IMR-90 (cell line): ENCODE data around the gene SLC38A8. TPM values are rescaled to one million over a fixed set of nuclear protein-coding genes. Genes with fewer than 3 reads are reported as not detected.

ENCODE experiments used
- ATAC-seq: fragments of 200-7000 bp; cut with Tn5 transposase; 2 replicates; pipeline ENCODE4 v1.9.1; 2020; ENCODE audit warnings: low read depth, mild to moderate bottlenecking, moderate library complexity
- BruUV-seq: library from RNA; stranded (reverse); fragments of 400-500 nt; replicated peaks from 2 replicates; lab custom pipeline; 2021; lab: Mats Ljungman, UMichigan
- CTCF ChIA-PET: fragments of 300-600 bp; formaldehyde crosslinking; extraction: SDS; loops from one replicate; lab custom pipeline; 2021; ENCODE audit warnings: antibody characterized with exemption; lab: Yijun Ruan, JAX
- POLR2A ChIA-PET: fragments of 300-600 bp; sonication (Branson Sonifier 250); formaldehyde crosslinking; loops from one replicate; lab custom pipeline; 2022; ENCODE audit warnings: antibody characterized with exemption; ENCODE audit not compliant: unreplicated experiment; lab: Charles Lee
- DNase-seq: peaks from one replicate; pipeline ENCODE4 v3.0.0; 2013
- H2AFZ ChIP-seq: replicated peaks from 2 replicates; pipeline ENCODE3; 2013; ENCODE audit warnings: low read length, mild to moderate bottlenecking; ENCODE audit not compliant: poor library complexity
- H2AK5ac ChIP-seq: 2 replicates; pipeline ENCODE4 v1.6.1; 2013; ENCODE audit warnings: low read depth, low read length, inconsistent platforms
- H2AK9ac ChIP-seq: replicated peaks from 2 replicates; pipeline ENCODE3; 2013; ENCODE audit warnings: mild to moderate bottlenecking, low read depth, low read length, moderate library complexity; ENCODE audit not compliant: poor library complexity
- H2BK120ac ChIP-seq: 2 replicates; pipeline ENCODE4 v1.6.1; 2013; ENCODE audit warnings: low read depth, low read length, inconsistent platforms
- H2BK15ac ChIP-seq: 3 replicates; pipeline ENCODE4 v1.6.1; 2013; ENCODE audit warnings: low read depth, low read length, inconsistent platforms
- H2BK20ac ChIP-seq: 2 replicates; pipeline ENCODE4 v1.6.1; 2013; ENCODE audit warnings: low read depth, mild to moderate bottlenecking, inconsistent platforms, low read length, moderate library complexity
- H2BK5ac ChIP-seq: 2 replicates; pipeline ENCODE4 v1.6.1; 2013; ENCODE audit warnings: mild to moderate bottlenecking, low read depth, low read length, inconsistent platforms; ENCODE audit not compliant: poor library complexity, severe bottlenecking
- H3K14ac ChIP-seq: replicated peaks from 2 replicates; pipeline ENCODE4 v1.6.1; 2013; ENCODE audit warnings: low read depth, low read length, inconsistent platforms
- H3K18ac ChIP-seq: 2 replicates; pipeline ENCODE4 v1.6.1; 2013; ENCODE audit warnings: low read depth, low read length, control low read depth
- H3K23ac ChIP-seq: 2 replicates; pipeline ENCODE4 v1.6.1; 2013; ENCODE audit warnings: low read depth, low read length, inconsistent platforms
- H3K27ac ChIP-seq: 2 replicates; pipeline ENCODE4 v1.5.1; 2013; ENCODE audit warnings: mild to moderate bottlenecking, control low read depth, low read length; ENCODE audit not compliant: insufficient read depth
- H3K27me3 ChIP-seq: 2 replicates; pipeline ENCODE4 v1.6.1; 2013; ENCODE audit warnings: low read length; ENCODE audit not compliant: control insufficient read depth, insufficient read depth
- H3K36me3 ChIP-seq: 2 replicates; pipeline ENCODE4 v1.6.1; 2013; ENCODE audit warnings: low read length, mixed read lengths; ENCODE audit not compliant: control insufficient read depth, insufficient read depth
- H3K4ac ChIP-seq: 2 replicates; pipeline ENCODE4 v1.6.1; 2013; ENCODE audit warnings: low read depth, low read length, inconsistent platforms
- H3K4me1 ChIP-seq: 2 replicates; pipeline ENCODE4 v1.6.1; 2013; ENCODE audit warnings: low read length, mixed read lengths; ENCODE audit not compliant: control insufficient read depth, insufficient read depth
- H3K4me2 ChIP-seq: 2 replicates; pipeline ENCODE4 v1.6.1; 2013; ENCODE audit warnings: low read depth, mild to moderate bottlenecking, control low read depth, low read length, moderate library complexity
- H3K4me3 ChIP-seq: 2 replicates; pipeline ENCODE4 v1.5.1; 2013; ENCODE audit warnings: low read depth, mild to moderate bottlenecking, control low read depth, low read length, moderate library complexity; ENCODE audit not compliant: insufficient read depth
- H3K56ac ChIP-seq: 2 replicates; pipeline ENCODE4 v1.6.1; 2013; ENCODE audit warnings: low read length, inconsistent platforms; ENCODE audit not compliant: insufficient read depth; ENCODE audit errors: extremely low read depth
- H3K79me1 ChIP-seq, 2 experiments: 2 replicates each; pipeline ENCODE4 v1.6.1; 2013; ENCODE audit warnings: low read length in 2 of 2, inconsistent platforms in 1 of 2, low read depth in 1 of 2
- H3K9ac ChIP-seq: 2 replicates; pipeline ENCODE4 v1.6.1; 2013; ENCODE audit warnings: low read depth, low read length, control low read depth
- H3K9me1 ChIP-seq: 2 replicates; pipeline ENCODE4 v1.6.1; 2013; ENCODE audit warnings: low read length, inconsistent platforms; ENCODE audit not compliant: insufficient read depth
- H3K9me3 ChIP-seq: 2 replicates; pipeline ENCODE4 v1.6.1; 2013; ENCODE audit warnings: low read length; ENCODE audit not compliant: control insufficient read depth, insufficient read depth
- H4K20me1 ChIP-seq: 2 replicates; pipeline ENCODE4 v1.6.1; 2013; ENCODE audit warnings: low read length, inconsistent platforms; ENCODE audit not compliant: insufficient read depth
- H4K5ac ChIP-seq: 2 replicates; pipeline ENCODE4 v1.6.1; 2013; ENCODE audit warnings: mild to moderate bottlenecking, low read depth, low read length, control low read depth
- H4K8ac ChIP-seq, 2 experiments: 2 replicates each; pipeline ENCODE4 v1.6.1; 2013; ENCODE audit warnings: low read depth in 2 of 2, low read length in 2 of 2, control low read depth in 1 of 2, inconsistent platforms in 1 of 2
- H4K91ac ChIP-seq: 2 replicates; pipeline ENCODE4 v1.6.1; 2013; ENCODE audit warnings: low read depth, low read length, inconsistent platforms; ENCODE audit not compliant: insufficient read depth
- BHLHE40 ChIP-seq: fragments of 150-350 bp; IDR thresholded peaks from 2 replicates; pipeline ENCODE4 v1.6.1; 2016; ENCODE audit warnings: mild to moderate bottlenecking, low read depth, low read length
- CEBPB ChIP-seq: IDR thresholded peaks from 2 replicates; pipeline ENCODE4 v1.6.1; 2012; ENCODE audit warnings: low read depth, low read length, improper control_type of control experiment
- CHD1 ChIP-seq: IDR thresholded peaks from 2 replicates; pipeline ENCODE4 v1.6.1; 2012; ENCODE audit warnings: low read depth, low read length, improper control_type of control experiment
- FOS ChIP-seq: fragments of 150-350 bp; IDR thresholded peaks from 2 replicates; pipeline ENCODE4 v1.6.1; 2016; ENCODE audit warnings: low read depth, low read length
- MAFK ChIP-seq: IDR thresholded peaks from 2 replicates; pipeline ENCODE4 v1.6.1; 2012; ENCODE audit warnings: low read depth, low read length, improper control_type of control experiment
- MAZ ChIP-seq: IDR thresholded peaks from 2 replicates; pipeline ENCODE4 v1.6.1; 2012; ENCODE audit warnings: low read depth, mild to moderate bottlenecking, low read length, improper control_type of control experiment, moderate library complexity, borderline replicate concordance
- MXI1 ChIP-seq: IDR thresholded peaks from 2 replicates; pipeline ENCODE4 v1.6.1; 2012; ENCODE audit warnings: low read depth, mild to moderate bottlenecking, low read length, moderate library complexity, borderline replicate concordance
- NFE2L2 ChIP-seq: fragments of 150-350 bp; IDR thresholded peaks from 2 replicates; pipeline ENCODE4 v1.6.1; 2016; ENCODE audit warnings: low read depth, mild to moderate bottlenecking, low read length
- POLR2A ChIP-seq: IDR thresholded peaks from 2 replicates; pipeline ENCODE4 v1.6.1; 2012; ENCODE audit warnings: mild to moderate bottlenecking, low read depth, low read length
- RAD21 ChIP-seq: IDR thresholded peaks from 2 replicates; pipeline ENCODE4 v1.6.1; 2012; ENCODE audit warnings: low read length, improper control_type of control experiment
- RCOR1 ChIP-seq: IDR thresholded peaks from 2 replicates; pipeline ENCODE4 v1.6.1; 2012; ENCODE audit warnings: mild to moderate bottlenecking, low read length, improper control_type of control experiment; ENCODE audit not compliant: insufficient replicate concordance
- RFX5 ChIP-seq: IDR thresholded peaks from 2 replicates; pipeline ENCODE4 v1.8.0; 2012; ENCODE audit warnings: low read depth, mild to moderate bottlenecking, low read length, moderate library complexity
- SMC3 ChIP-seq: fragments of 150-350 bp; IDR thresholded peaks from 2 replicates; pipeline ENCODE4 v1.6.1; 2016; ENCODE audit warnings: low read depth, mild to moderate bottlenecking, antibody characterized with exemption, low read length, moderate library complexity
- WGBS, 2 experiments: methylation state at CpG; one replicate each; pipeline versions ENCODE4 v1.1.5 to v1.1.7; 2013; ENCODE audit warnings: missing lambda C conversion rate in 2 of 2; ENCODE audit not compliant: insufficient read length in 1 of 2; ENCODE audit errors: extremely low coverage in 2 of 2; 5-methylcytosine and 5-hydroxymethylcytosine counted together
- dilution Hi-C: fragments of 300-500 bp; cut with HindIII; formaldehyde crosslinking; loops from one replicate; pipeline ENCODE4 v1.14.3; 2018; ENCODE audit warnings: low sequenced_read_pairs; ENCODE audit not compliant: unreplicated experiment
- in situ Hi-C: fragments of 300-500 bp; cut with MboI; formaldehyde crosslinking; loops from 3 replicates; pipeline ENCODE4 v1.14.3; 2019; ENCODE audit warnings: low sequenced_read_pairs, inconsistent platforms, mixed read lengths
- intact Hi-C: fragments of 100-400 bp; cut with micrococcal nuclease; formaldehyde crosslinking; loops from 2 replicates; pipeline ENCODE4 v1.10.0; 2022
- polyA plus RNA-seq, 3 experiments: library from polyadenylated mRNA; depleted of rRNA; stranded (reverse); fragments of >200 nt; gene quantifications; 2 replicates each; pipeline ENCODE4 v1.2.3, GENCODE V29; 2012; ENCODE audit warnings: low replicate concordance in 1 of 3
- total RNA-seq: library from RNA; depleted of rRNA; stranded (reverse); fragments of >200 nt; gene quantifications from 2 replicates; pipeline ENCODE4 v1.2.3, GENCODE V29; 2012
- TF ChIP-seq, protein P1 (sequence below): fragments of 150-350 bp; IDR thresholded peaks from 2 replicates; pipeline ENCODE4 v1.6.1; 2017; ENCODE audit warnings: mild to moderate bottlenecking, antibody characterized with exemption, low read length, low read depth
- TF ChIP-seq, protein P2 (sequence below): conservative IDR thresholded peaks from 2 replicates; pipeline ENCODE4 v1.5.1; 2012; ENCODE audit warnings: mild to moderate bottlenecking, low read depth, low read length, improper control_type of control experiment
- TF ChIP-seq, protein P3 (sequence below): fragments of 150-350 bp; IDR thresholded peaks from 2 replicates; pipeline ENCODE4 v1.6.1; 2016; ENCODE audit warnings: low read depth, mild to moderate bottlenecking, low read length, moderate library complexity, borderline replicate concordance

Gene SLC38A8
- total and polyA plus RNA-seq, 2 of the 4 experiments (the other 2 are of a cell fraction): not detected

DNA sequence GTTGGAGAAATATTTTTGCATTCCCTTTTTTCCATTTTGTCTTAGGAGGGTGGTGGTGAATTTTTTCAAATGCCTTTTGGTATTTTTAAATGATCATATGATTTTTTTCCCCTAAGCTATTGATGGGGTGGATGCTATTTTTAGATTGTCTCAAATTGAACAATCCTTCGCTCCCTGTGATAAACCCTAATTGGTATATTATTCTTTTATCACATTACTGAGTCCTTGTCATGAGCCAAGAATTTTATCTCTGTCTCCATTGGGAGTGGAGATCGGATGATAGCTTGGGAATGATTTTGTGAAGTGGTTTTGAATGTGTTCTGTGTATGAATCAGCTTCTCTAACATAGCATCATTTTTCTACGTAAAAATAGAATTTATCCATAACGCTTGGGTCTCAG lies 59.1 kb downstream of the SLC38A8 start:
- no peak overlapping the region for H3K4me2 ChIP-seq
- no peak overlapping the region for H3K4ac ChIP-seq
- H3K79me1 ChIP-seq: no peaks in the 10 kb centered on the region
- in situ Hi-C loops: no loop called here
- no CpG with 5 or more reads among the region's 4 CpGs for WGBS, 2 experiments
- no peak for ATAC-seq
- DNase-seq: no peak
- H4K20me1 ChIP-seq: no peaks in the 10 kb centered on the region
- no peak overlapping the region for H2AK5ac ChIP-seq
- ChIA-PET CTCF (interaction anchor here (0.6 to 0.8 kb wide), 2 partner anchors 13 to 31 kb away, joined by 3 read pairs; no protein-coding TSS in a partner anchor), POLR2A (no interaction called here)
- no peak overlapping the region for H2BK5ac ChIP-seq
- H3K23ac ChIP-seq: no peak overlapping the region
- H3K56ac ChIP-seq: no peak overlapping the region
- no peak overlapping the region for H4K5ac ChIP-seq
- no peak overlapping the region for H3K9ac ChIP-seq
- H2BK15ac ChIP-seq: no peak overlapping the region
- no peak overlapping the region for H3K27ac ChIP-seq
- intact Hi-C loops: no loop called here
- no peaks in the 10 kb centered on the region for H3K36me3 ChIP-seq
- TF ChIP-seq FOS (no peak), RFX5 (no peak), SMC3 (no peak), MAFK (no peak), BHLHE40 (no peak), POLR2A (no peak), RAD21 (no peak), RCOR1 (no peak), CHD1 (no peak), MAZ (no peak), MXI1 (no peak), NFE2L2 (no peak), CEBPB (no peak)
- TF ChIP-seq, protein P1, sequence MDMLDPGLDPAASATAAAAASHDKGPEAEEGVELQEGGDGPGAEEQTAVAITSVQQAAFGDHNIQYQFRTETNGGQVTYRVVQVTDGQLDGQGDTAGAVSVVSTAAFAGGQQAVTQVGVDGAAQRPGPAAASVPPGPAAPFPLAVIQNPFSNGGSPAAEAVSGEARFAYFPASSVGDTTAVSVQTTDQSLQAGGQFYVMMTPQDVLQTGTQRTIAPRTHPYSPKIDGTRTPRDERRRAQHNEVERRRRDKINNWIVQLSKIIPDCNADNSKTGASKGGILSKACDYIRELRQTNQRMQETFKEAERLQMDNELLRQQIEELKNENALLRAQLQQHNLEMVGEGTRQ: no peak
- TF ChIP-seq, protein P2, sequence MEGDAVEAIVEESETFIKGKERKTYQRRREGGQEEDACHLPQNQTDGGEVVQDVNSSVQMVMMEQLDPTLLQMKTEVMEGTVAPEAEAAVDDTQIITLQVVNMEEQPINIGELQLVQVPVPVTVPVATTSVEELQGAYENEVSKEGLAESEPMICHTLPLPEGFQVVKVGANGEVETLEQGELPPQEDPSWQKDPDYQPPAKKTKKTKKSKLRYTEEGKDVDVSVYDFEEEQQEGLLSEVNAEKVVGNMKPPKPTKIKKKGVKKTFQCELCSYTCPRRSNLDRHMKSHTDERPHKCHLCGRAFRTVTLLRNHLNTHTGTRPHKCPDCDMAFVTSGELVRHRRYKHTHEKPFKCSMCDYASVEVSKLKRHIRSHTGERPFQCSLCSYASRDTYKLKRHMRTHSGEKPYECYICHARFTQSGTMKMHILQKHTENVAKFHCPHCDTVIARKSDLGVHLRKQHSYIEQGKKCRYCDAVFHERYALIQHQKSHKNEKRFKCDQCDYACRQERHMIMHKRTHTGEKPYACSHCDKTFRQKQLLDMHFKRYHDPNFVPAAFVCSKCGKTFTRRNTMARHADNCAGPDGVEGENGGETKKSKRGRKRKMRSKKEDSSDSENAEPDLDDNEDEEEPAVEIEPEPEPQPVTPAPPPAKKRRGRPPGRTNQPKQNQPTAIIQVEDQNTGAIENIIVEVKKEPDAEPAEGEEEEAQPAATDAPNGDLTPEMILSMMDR: no peak
- TF ChIP-seq, protein P3, sequence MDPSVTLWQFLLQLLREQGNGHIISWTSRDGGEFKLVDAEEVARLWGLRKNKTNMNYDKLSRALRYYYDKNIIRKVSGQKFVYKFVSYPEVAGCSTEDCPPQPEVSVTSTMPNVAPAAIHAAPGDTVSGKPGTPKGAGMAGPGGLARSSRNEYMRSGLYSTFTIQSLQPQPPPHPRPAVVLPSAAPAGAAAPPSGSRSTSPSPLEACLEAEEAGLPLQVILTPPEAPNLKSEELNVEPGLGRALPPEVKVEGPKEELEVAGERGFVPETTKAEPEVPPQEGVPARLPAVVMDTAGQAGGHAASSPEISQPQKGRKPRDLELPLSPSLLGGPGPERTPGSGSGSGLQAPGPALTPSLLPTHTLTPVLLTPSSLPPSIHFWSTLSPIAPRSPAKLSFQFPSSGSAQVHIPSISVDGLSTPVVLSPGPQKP: no peak
- no TSS peak for BruUV-seq
- H3K9me1 ChIP-seq: no peaks in the 10 kb centered on the region
- H2AFZ ChIP-seq: no peak overlapping the region
- H3K4me1 ChIP-seq: no peaks in the 10 kb centered on the region
- H2BK20ac ChIP-seq: no peak overlapping the region
- H3K9me3 ChIP-seq: peaks cover 7% of the 10 kb centered on the region
- no peak overlapping the region for H3K14ac ChIP-seq
- dilution Hi-C loops: no loop called here
- H2AK9ac ChIP-seq: no peak overlapping the region
- no peak overlapping the region for H2BK120ac ChIP-seq
- no peak overlapping the region for H4K8ac ChIP-seq
- H3K4me3 ChIP-seq: no peak overlapping the region
- no peak overlapping the region for H3K18ac ChIP-seq
- no peak overlapping the region for H4K91ac ChIP-seq
- peaks cover 17% of the 10 kb centered on the region for H3K27me3 ChIP-seq
